ENCODE results near the gene UNC5A.
"Not testable (repeated sequence)": the region's sequence is repeated elsewhere in the genome, so short reads cannot be mapped to it uniquely, and the experiment has no call there.

The UNC5A gene

DNA sequence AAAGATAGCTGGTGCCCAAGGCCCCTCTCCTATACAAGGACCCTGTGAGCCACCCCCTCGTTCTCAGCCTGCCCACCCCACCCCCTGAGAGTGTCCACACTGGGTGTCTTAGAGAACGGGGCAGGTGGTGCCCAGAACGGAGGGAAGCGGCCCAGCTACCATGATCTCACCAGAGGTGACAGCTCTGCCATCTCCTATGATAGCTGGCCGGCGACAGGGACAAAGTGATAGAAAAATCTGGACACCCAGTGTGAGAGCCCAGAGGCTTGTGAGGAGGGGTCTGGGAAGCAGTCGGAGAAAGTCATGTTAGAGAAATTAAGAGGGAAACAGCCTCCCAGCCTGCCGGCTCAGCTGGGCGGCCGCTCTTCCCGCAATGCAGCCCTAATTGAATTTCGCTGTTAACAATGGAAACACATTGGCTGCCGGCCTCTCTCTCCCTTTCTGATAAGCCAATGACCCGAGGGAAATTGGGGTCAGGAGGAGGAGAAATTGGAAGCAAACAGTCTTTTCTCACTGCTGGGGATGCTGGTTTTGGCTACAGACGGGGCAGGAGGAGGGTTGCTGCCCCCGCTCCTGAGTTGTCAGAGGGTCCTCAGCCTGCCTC, 56.5 kb downstream of the UNC5A start:
- no peak for DNase-seq

DNA sequence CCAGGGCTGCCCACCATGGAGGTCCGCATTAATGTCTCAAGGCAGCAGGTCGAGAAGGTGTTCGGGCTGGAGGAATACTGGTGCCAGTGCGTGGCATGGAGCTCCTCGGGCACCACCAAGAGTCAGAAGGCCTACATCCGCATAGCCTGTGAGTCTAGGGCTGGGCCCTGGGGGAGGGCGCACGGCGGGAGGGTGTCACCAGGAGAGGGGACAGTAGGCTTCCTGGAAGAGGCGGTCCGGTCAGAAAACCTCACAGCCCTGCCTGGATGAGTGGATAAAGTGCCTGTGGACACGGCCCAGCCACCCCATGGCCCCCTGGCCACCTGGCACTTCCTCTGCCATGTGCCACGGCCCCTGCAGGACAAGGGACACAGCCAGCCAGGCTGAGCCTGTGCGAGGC, 57.8 kb downstream of the UNC5A start:
- DNase-seq, result no peak

DNA sequence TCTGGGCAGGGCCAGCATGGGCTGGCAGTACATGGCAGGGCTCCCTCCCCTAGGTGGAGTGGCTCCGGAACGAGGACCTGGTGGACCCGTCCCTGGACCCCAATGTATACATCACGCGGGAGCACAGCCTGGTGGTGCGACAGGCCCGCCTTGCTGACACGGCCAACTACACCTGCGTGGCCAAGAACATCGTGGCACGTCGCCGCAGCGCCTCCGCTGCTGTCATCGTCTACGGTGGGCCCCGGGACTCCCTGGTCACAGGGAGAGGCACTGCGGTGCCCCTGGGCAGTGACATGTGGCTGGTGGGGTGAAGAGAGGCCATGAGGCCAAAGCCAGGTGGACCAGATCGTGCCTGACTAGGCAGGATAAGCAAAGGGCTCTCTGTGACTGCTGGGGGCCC, 58.4 kb downstream of the UNC5A start:
- no peak for DNase-seq

DNA sequence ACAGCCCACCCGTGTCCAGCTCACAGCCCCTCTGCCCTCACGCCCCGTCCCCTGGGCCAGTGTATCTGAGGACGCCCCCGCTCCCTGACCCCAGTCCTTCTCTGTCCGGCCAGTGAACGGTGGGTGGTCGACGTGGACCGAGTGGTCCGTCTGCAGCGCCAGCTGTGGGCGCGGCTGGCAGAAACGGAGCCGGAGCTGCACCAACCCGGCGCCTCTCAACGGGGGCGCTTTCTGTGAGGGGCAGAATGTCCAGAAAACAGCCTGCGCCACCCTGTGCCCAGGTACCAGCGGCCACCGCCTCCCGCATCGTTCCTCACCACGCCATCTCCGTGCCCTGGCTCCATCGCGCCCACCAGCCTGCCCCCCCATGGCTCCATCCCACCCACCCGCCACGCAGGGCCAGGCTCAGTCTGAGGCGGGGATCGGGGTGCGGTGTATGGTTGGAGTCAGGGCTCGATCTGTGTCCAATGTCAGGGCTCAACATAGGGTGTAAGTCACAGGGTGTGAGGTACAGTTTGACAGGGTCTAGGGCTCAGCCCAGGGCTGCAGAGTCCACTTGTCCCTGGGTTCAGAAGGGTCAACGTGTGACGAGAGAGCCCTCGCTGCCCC, 59.2 kb downstream of the UNC5A start:
- DNase-seq, result no peak

DNA sequence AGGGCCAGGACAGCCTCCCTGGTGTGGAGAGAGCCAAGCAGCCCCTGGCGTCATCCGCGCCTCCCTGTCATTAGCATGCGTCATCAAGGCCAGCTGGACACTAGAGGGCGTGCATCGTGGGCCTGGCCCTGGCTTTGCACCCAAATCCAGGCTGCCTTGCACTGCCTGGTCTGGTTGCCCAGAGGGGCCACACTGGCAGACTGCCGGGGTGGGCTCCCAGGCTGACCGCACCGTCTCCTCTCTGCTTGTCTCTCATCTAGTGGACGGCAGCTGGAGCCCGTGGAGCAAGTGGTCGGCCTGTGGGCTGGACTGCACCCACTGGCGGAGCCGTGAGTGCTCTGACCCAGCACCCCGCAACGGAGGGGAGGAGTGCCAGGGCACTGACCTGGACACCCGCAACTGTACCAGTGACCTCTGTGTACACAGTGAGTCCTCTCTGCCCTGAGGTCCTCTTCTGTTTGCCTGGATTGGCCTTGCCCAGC, 59.8 kb downstream of the UNC5A start:
- no peak for DNase-seq

DNA sequence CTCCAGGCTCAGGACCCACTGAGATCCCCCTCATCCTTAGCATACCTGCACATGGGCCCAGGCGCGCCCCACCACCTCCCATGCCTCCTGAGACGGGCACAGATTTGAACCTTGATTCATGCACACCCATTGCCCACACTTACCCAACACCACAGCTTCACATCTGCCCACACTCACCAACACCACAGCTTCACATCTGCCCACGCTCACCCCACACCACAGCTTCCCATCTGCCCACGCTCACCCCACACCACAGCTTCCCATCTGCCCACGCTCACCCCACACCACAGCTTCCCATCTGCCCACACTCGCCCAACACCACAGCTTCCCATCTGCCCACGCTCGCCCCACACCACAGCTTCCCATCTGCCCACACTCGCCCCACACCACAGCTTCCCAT, 60.3 kb downstream of the UNC5A start:
- DNase-seq, result not testable (repeated sequence)

DNA sequence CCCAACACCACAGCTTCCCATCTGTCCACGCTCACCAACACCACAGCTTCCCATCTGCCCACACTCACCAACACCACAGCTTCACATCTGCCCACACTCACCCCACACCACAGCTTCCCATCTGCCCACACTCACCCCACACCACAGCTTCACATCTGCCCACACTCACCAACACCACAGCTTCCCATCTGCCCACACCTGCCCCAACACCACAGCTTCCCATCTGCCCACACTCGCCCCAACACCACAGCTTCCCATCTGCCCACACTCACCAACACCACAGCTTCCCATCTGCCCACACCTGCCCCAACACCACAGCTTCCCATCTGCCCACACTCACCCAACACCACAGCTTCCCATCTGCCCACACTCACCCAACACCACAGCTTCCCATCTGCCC, 62.2 kb downstream of the UNC5A start:
- not testable (repeated sequence) for DNase-seq

DNA sequence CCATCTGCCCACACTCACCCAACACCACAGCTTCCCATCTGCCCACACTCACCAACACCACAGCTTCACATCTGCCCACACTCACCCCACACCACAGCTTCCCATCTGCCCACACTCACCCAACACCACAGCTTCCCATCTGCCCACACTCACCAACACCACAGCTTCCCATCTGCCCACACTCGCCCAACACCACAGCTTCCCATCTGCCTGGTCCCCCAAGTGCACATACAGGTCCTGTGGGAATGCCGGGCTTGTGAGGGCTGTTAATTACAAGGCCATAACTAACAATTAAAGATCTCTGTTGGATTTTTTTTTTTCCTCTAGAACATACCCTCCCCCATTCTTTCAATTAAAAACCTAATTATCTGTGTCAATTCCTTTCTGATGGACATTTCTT, 62.7 kb downstream of the UNC5A start:
- DNase-seq, result not testable (repeated sequence)

DNA sequence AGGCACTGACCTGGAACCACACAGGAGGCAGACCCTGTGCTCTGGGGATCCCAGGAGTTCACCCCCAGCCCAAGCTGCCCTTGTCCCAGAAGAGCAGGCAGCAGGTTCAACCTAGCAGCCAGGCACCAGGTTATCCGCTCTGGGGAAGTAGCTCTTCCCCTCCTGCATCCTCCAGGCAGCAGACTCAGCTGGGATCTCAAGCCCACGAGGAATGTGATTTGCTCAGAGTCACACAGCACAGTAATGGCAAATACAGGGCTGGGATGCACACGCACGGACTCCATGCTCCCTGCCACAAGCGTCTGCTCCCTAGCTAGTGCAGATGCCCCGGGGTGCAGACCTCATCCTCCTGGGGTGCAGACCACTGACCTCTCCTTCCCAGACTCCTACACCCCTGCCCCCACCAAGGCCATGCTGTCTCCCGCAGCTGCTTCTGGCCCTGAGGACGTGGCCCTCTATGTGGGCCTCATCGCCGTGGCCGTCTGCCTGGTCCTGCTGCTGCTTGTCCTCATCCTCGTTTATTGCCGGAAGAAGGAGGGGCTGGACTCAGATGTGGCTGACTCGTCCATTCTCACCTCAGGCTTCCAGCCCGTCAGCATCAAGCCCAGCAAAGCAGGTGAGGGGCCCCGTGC, 63.3 kb downstream of the UNC5A start:
- DNase-seq, result no peak

DNA sequence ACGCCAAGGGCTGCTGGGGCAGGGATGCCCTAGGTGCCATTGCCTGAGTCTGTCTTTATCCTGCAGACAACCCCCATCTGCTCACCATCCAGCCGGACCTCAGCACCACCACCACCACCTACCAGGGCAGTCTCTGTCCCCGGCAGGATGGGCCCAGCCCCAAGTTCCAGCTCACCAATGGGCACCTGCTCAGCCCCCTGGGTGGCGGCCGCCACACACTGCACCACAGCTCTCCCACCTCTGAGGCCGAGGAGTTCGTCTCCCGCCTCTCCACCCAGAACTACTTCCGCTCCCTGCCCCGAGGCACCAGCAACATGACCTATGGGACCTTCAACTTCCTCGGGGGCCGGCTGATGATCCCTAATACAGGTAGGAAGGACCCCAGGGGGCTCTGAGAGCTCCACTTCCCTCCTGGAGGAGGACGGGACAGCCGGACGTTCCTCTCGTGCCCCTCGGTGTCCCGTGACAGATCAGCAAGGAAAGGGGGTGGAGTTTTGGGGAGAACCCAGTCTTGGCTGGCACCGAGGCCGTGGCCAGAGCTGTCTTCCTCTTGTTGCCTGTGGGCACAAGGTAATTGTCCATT, 63.9 kb downstream of the UNC5A start:
- DNase-seq, result no peak

DNA sequence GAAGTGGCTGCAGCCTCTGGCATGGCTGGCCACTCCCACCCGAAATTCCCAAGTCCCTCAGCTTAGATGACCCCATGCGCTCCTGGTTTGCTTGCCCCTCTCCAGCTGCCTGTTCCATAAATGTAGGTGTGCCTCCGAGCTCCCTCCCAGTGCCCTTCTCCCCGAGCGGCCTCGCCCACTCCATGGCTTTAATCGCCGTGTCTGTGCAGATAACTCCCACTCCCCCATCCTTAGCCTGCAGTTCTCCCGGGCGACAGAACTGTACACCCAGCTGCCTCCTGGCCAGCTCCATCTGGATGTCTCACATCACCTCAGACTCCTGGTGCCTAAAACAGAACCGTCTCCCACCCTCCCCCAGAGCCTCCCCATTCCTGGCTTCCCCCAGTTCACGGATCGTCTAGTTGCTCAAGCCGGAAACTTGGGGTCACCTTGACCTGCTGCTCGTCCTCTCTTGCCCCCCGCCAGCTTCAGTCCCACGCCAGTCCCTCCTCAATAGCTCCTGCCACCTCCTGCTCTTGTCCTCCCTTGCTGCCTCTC, 64.7 kb downstream of the UNC5A start:
- DNase-seq, result no peak

DNA sequence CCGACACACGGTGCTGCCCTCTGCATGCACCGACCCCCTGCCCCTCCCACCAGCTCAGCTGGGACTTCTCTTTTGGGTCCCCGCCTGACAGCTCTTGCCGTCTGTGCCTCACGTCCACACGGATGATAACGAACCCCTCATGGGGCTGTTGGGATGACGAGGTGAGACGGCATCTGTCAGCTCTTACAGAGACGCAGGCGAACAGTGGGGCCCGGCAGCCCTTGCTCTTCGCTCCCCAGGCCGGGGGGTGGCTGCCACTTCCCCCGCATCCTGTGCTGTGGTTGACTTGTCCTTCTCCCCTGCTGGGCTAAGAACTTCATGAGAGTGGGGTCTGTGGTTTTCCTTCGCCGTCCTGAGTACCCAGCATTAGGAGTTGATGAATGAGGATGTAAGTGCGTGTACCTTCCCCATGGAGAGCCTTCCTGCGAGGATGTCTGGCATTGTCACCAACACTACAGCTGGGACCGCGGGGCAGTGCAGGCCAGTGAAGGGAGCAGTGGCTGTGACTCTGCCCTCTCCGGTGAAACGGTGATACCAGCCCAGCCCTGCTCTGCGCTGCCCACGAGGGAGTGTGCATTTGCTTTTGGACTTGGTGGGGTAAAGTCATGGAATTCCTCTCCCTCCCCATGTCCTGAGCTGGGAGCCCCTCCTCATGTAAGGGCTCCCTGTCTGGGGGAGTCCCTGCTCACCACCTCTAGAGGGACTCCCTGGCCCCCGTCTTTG, 65.6 kb downstream of the UNC5A start:
- DNase-seq, result no peak

DNA sequence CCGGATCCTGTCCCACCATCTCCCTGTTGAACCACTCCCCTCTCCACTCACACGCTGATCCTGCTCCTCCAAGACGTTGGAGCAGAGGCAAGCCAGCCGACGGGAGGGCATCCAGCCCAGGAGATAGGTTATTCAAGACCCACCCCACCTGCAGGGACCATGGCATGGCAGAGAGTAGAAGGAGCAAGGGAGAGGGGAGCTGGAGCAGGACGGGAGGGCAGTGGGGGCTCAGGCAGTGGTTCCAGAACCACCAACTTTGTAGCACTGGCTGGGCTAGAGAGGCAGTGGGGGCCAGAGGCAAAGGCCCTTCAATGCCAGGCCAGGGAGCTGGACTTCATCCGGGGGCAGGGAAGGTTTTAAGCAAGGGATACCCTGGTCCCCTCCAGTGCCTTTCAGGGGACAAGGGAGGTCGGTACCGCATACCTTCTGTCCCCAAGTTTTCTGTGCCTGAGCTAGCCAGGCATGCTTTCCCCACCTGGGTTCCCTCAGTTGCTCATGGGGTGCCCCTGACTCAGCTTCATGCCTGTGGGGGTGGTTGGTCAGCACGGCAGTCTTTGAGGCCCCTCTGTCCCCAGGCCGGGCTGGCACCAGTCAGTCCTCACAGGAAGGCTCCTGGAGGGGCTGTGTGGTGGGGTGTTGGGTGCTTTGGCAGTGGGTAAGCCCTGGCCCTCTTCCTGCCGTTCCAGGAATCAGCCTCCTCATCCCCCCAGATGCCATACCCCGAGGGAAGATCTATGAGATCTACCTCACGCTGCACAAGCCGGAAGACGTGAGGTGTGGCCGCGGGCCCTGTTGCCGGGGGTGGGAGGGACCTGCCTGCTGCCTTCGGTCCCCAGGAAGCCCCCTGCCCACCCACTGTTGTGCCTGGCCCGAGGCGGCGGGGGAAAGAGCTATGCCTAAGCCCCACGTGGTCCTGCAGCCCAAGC, 66.4 kb downstream of the UNC5A start:
- no peak for DNase-seq

DNA sequence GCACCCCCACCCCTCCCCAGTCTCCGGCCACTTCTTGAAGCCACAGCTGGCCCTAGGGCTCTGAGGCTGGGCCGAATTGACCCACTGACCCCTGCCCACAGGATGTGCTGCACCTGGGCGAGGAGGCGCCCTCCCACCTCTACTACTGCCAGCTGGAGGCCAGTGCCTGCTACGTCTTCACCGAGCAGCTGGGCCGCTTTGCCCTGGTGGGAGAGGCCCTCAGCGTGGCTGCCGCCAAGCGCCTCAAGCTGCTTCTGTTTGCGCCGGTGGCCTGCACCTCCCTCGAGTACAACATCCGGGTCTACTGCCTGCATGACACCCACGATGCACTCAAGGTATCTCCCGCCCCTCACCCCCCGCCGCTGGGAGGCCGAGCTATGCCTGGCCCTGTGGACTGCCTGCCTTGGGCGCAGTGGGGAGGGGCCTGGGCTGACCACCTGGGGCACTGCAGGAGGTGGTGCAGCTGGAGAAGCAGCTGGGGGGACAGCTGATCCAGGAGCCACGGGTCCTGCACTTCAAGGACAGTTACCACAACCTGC, 67.5 kb downstream of the UNC5A start:
- no peak for DNase-seq

DNA sequence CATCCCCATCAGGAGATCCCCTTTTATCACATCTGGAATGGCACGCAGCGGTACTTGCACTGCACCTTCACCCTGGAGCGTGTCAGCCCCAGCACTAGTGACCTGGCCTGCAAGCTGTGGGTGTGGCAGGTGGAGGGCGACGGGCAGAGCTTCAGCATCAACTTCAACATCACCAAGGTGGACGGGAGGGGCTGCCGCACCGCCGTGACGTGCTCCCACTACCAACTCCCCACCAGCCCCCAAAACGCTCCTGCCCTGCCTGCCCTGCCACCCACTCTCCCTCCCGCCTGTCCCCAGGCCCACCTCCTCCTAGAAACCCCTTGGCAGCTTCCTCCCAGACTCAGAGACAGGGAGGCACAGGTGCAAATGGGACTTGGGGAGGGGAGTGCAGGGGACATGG, 68.1 kb downstream of the UNC5A start:
- DNase-seq, result no peak

DNA sequence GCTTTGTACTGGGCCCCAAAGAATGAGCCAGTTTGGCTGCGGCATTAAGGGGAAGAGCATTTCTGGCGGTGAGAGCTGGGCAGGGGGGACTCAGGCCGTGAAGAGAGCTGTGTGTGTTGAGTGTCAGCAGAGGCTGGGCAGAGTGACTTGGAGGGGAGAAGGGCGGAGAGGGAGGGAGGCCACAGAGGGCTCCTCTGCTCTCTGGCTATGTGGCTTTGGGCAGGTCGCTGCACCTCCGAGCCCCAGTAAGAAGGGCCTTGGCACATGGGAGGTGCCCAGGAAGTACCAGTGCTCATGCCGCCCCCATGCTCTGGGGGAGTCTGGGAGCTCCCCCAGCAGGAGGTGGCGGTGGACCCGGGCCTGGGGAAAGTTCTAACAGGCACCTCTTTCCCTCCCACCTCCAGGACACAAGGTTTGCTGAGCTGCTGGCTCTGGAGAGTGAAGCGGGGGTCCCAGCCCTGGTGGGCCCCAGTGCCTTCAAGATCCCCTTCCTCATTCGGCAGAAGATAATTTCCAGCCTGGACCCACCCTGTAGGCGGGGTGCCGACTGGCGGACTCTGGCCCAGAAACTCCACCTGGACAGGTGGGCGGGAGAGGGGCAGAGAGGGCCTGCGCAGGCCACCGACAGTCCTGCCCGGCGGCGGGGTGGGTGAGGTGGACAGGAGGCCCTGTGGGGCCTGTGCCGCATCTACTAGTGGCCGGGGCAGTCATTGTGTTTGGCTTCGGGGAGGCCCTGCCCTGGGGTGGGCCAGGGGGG, 68.7 kb downstream of the UNC5A start:
- no peak for DNase-seq

DNA sequence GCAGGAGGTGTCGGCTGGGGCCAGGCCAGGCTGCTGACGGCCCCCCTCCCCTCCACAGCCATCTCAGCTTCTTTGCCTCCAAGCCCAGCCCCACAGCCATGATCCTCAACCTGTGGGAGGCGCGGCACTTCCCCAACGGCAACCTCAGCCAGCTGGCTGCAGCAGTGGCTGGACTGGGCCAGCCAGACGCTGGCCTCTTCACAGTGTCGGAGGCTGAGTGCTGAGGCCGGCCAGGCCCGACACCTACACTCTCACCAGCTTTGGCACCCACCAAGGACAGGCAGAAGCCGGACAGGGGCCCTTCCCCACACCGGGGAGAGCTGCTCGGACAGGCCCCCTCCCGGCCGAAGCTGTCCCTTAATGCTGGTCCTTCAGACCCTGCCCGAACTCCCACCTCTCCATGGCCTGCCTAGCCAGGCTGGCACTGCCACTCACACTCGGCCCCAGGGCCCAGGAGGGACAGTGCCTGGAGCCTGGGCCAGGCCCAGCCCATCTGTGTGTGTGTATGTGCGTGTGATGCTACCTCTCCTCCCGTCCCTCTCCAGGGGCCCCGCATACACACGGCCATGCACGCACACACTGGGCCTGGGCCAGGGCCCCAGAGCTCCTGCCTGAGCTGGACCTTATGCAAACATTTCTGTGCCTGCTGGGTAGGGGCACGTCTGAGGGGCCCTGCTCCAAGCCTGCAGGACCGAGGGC, 69.5 kb downstream of the UNC5A start:
- no peak for DNase-seq

DNA sequence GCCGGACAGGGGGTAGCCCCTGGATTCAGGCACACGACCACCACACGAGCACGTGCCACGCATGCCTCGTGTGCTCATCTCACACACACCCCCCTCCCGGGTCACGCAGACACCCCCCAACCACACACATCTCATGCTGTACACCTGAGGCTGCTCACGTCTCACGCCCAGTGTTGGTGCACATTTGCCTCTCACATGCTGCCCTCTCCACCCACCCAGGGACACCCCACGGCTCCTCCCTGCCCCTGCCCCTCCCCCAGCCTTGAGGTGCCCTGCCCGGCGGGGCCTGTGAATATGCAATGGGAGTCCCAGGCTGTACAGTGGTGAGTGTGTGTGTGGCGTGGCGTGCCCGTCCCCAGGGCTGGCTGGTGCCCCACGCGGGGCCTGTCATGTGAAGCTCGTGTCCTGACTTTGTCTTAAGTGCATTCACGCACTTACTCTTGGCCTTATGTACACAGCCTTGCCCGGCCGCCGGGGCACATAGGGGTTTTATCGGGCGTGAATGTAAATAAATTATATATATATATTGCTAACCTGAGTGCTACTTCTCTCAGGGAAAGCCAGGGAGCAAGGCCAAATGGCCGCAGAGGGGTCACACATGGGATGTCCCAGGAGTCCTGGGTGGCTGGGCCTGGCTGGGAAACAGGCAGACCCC, 70.1 kb downstream of the UNC5A start:
- no peak for DNase-seq

DNA sequence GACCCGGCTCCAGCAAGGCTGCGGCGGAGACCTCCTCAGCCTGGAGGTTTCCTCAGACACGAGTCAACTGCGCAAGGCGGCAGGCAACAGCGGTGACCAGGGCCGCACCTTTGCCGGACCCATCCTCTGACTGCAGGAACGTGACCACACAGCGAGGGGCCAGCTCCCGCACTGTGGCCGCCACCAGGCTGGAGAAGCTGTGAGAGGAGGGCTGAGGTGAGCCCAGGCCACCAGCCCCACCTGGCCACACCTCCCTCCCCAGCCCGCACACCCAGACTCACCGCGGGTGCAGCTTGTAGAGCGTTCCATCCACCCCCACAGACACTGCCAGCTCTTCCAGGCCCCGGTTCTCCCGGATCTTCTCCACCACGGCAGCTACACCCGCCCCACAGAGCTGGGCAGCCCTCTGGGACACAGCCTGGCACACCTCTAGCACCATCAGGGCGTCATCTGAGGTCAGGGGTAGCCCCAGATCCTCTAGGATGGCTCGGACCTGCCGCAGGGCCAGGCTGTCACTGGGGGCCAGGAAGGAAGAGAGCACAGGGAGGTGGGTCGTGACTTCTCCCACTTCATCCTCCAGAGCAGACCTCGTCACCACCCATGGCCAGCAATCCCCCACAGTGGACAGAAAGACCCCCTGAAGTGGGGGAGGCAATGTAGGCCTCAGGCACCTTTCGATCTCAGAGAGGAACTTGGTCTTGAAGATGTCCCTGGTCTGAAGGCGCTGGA, 70.8 kb downstream of the UNC5A start:
- DNase-seq, result no peak
